Hepatocyte (in vitro differentiated cells): ENCODE measurements around the gene PYROXD2. TPM values are rescaled to one million over a fixed set of nuclear protein-coding genes. Genes with fewer than 3 reads are reported as not detected.

Source experiments
- DNase-seq: peaks from one replicate; pipeline ENCODE4 v3.0.0-alpha.2; 2016; ENCODE audit warnings: low spot score
- H2AFZ ChIP-seq: fragments of 200-600 bp; sonication (generic); 2 replicates; pipeline ENCODE4 v1.6.0; 2016; ENCODE audit warnings: antibody characterized with exemption, mild to moderate bottlenecking
- H3K27ac ChIP-seq: fragments of 200-600 bp; sonication (generic); 2 replicates; pipeline ENCODE4 v1.5.1; 2016; ENCODE audit warnings: mild to moderate bottlenecking
- H3K27me3 ChIP-seq: fragments of 200-600 bp; sonication (generic); 2 replicates; pipeline ENCODE4 v1.6.1; 2016
- H3K36me3 ChIP-seq: fragments of 200-600 bp; sonication (generic); replicated peaks from 2 replicates; pipeline ENCODE4 v1.5.1; 2016; ENCODE audit warnings: low read depth; ENCODE audit not compliant: insufficient read depth
- H3K4me1 ChIP-seq: fragments of 200-600 bp; sonication (generic); 2 replicates; pipeline ENCODE4 v1.5.1; 2016; ENCODE audit warnings: mild to moderate bottlenecking, moderate library complexity; ENCODE audit not compliant: insufficient read depth
- H3K4me2 ChIP-seq: fragments of 200-600 bp; sonication (generic); 2 replicates; pipeline ENCODE4 v1.6.0; 2016
- H3K4me3 ChIP-seq: fragments of 200-600 bp; sonication (generic); 2 replicates; pipeline ENCODE4 v1.5.1; 2016; ENCODE audit warnings: mild to moderate bottlenecking
- H3K79me2 ChIP-seq: fragments of 200-600 bp; sonication (generic); 2 replicates; pipeline ENCODE4 v1.6.0; 2017; ENCODE audit warnings: mild to moderate bottlenecking
- H3K9me2 ChIP-seq: fragments of 200-600 bp; sonication (generic); replicated peaks from 2 replicates; pipeline ENCODE4 v1.6.0; 2017; ENCODE audit warnings: mild to moderate bottlenecking; ENCODE audit not compliant: insufficient read depth
- H3K9me3 ChIP-seq: fragments of 200-600 bp; sonication (generic); 2 replicates; pipeline ENCODE4 v1.5.1; 2016; ENCODE audit warnings: low read depth, mild to moderate bottlenecking
- H4K20me1 ChIP-seq: fragments of 200-600 bp; sonication (generic); 2 replicates; pipeline ENCODE4 v1.6.0; 2016; ENCODE audit warnings: mild to moderate bottlenecking; ENCODE audit not compliant: insufficient read depth, poor library complexity, severe bottlenecking
- EZH2 ChIP-seq: fragments of 200-600 bp; sonication (generic); IDR thresholded peaks from 2 replicates; pipeline ENCODE4 v1.6.1; 2016; ENCODE audit warnings: antibody characterized with exemption, mild to moderate bottlenecking, borderline replicate concordance
- EZH2phosphoT487 ChIP-seq: fragments of 200-600 bp; sonication (generic); IDR thresholded peaks from one replicate; pipeline ENCODE4 v1.6.1; 2018; ENCODE audit warnings: antibody characterized with exemption, mild to moderate bottlenecking, low read depth, moderate library complexity; ENCODE audit not compliant: unreplicated experiment, severe bottlenecking
- WGBS: methylation state at CpG from one replicate; pipeline ENCODE4 v1.1.6; 2016; ENCODE audit warnings: low lambda C conversion rate; ENCODE audit errors: missing lambda C conversion rate; 5-methylcytosine and 5-hydroxymethylcytosine counted together
- polyA plus RNA-seq: library from polyadenylated mRNA; unstranded; fragments of >200 nt; fragmentation: Nextera tagmentation; extraction: Ambion mirVana; gene quantifications from 2 replicates; pipeline ENCODE4 v1.2.1, GENCODE V29; 2016
- total RNA-seq: library from RNA; depleted of rRNA; stranded (reverse); fragments of >200 nt; gene quantifications from 2 replicates; pipeline ENCODE4 v1.2.3, GENCODE V29; 2014
- TF ChIP-seq, protein P1 (sequence below): fragments of 200-600 bp; sonication (generic); IDR thresholded peaks from 2 replicates; pipeline ENCODE4 v1.5.1; 2016; ENCODE audit warnings: antibody characterized with exemption, mild to moderate bottlenecking; ENCODE audit not compliant: poor library complexity

Gene PYROXD2
- total and polyA plus RNA-seq, 2 experiments from 2014 or later, result 9.7 to 11.6 TPM

DNA sequence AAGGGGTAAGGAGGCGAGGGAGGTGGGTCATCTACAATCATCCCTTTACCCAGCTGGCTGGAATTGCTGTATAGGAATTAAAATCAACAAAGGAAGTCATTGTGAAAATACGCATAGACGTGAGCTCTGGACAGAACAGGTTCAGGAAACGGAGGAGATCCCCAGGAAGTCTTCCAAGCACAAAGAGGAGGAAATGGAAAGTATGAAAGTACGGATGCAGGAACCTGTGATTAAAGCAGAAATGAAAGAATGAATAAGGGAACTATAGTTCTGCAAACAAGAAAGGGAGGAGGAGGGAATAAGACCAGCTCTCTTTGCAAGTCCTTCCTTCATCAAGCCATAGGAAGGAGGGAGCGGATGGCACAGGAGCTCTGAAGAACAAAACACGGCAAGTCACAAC lies 61.8 kb downstream of the PYROXD2 start:
- Histone ChIP-seq H3K9me2 (no peaks in the 10 kb centered on the region), H3K79me2 (no peaks in the 10 kb centered on the region), H3K4me3 (no peak overlapping the region), H3K27me3 (no peaks in the 10 kb centered on the region), H2AFZ (no peak overlapping the region), H3K36me3 (no peaks in the 10 kb centered on the region), H3K4me1 (peaks cover 4% of the 10 kb centered on the region), H3K27ac (no peak overlapping the region), H3K4me2 (no peak overlapping the region), H3K9me3 (no peaks in the 10 kb centered on the region), H4K20me1 (no peaks in the 10 kb centered on the region)
- no peak for DNase-seq
- 70% methylated on average over 7 of the region's 7 CpGs for WGBS
- no peak for TF ChIP-seq EZH2
- TF ChIP-seq, protein P1, sequence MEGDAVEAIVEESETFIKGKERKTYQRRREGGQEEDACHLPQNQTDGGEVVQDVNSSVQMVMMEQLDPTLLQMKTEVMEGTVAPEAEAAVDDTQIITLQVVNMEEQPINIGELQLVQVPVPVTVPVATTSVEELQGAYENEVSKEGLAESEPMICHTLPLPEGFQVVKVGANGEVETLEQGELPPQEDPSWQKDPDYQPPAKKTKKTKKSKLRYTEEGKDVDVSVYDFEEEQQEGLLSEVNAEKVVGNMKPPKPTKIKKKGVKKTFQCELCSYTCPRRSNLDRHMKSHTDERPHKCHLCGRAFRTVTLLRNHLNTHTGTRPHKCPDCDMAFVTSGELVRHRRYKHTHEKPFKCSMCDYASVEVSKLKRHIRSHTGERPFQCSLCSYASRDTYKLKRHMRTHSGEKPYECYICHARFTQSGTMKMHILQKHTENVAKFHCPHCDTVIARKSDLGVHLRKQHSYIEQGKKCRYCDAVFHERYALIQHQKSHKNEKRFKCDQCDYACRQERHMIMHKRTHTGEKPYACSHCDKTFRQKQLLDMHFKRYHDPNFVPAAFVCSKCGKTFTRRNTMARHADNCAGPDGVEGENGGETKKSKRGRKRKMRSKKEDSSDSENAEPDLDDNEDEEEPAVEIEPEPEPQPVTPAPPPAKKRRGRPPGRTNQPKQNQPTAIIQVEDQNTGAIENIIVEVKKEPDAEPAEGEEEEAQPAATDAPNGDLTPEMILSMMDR, result no peak
- no peak for TF ChIP-seq EZH2phosphoT487

DNA sequence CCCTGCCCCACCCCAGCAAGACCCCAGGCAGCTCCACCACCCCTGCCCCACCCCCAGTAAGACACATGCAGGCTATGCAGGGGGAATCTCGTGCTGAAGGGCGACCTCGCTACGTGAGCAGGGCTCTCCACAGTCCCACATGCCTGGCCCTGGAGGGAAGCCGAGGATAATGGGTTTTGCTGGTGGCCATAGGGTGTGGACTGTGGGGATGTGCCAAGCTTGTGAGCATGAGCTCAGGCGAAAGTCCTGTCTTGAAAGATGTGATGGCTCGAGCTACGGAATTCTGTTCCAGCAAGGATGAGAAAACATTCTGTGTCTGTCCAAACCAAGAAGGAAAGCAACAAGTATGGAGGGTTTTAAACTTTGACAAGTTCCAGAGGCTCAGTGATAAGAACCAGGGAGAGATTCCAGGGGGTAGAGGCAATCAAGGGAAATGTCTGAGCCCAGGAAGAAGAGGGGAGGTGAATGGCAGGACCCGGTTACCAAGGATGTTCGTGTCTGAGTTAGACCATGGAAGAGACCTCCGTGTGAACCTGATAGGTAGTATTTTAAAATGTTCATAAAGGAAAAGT lies 63.1 kb downstream of the PYROXD2 start:
- H3K4me1 ChIP-seq, result peaks cover 4% of the 10 kb centered on the region
- H3K9me2 ChIP-seq, result no peaks in the 10 kb centered on the region
- H3K79me2 ChIP-seq, result no peaks in the 10 kb centered on the region
- no peak overlapping the region for H2AFZ ChIP-seq
- H3K4me3 ChIP-seq, result no peak overlapping the region
- H3K9me3 ChIP-seq, result no peaks in the 10 kb centered on the region
- no peak overlapping the region for H3K27ac ChIP-seq
- H3K4me2 ChIP-seq, result no peak overlapping the region
- no peaks in the 10 kb centered on the region for H3K27me3 ChIP-seq
- TF ChIP-seq EZH2 (no peak), EZH2phosphoT487 (no peak)
- TF ChIP-seq, protein P1, result no peak
- 64% methylated on average over 11 of the region's 11 CpGs for WGBS
- DNase-seq, result no peak
- H4K20me1 ChIP-seq, result no peaks in the 10 kb centered on the region
- no peaks in the 10 kb centered on the region for H3K36me3 ChIP-seq

DNA sequence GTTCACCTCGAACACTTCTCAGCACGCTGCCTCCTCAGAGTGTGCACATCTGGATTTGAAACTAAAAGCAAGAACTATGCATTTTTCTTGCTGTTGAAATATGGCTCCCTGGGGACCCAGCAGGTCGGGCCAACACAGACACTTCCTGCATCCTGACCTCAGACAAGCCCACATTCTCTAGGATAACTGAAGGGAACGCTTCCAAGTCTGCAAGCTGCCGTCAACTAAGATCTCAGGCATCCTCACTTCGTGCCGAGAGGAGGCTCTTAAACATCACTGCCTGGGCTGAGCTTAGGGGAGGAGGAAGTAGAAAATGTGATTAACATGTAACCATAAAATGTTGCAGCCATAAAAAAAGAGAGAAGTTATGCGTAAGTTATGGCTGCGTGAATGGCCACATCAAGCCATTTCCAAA lies 65.5 kb downstream of the PYROXD2 start:
- Histone ChIP-seq H4K20me1 (no peaks in the 10 kb centered on the region), H3K36me3 (no peaks in the 10 kb centered on the region), H3K4me1 (peaks cover 8% of the 10 kb centered on the region), H3K4me3 (no peak overlapping the region), H3K9me2 (no peaks in the 10 kb centered on the region), H3K27ac (peak overlapping the region; percentile 29), H3K9me3 (no peaks in the 10 kb centered on the region), H2AFZ (no peak overlapping the region), H3K27me3 (no peaks in the 10 kb centered on the region), H3K79me2 (no peaks in the 10 kb centered on the region), H3K4me2 (peak overlapping the region; percentile 25)
- DNase-seq, result peak; percentile 75
- no peak for TF ChIP-seq EZH2
- TF ChIP-seq, protein P1, result no peak
- WGBS, result 47% methylated on average over 9 of the region's 9 CpGs

DNA sequence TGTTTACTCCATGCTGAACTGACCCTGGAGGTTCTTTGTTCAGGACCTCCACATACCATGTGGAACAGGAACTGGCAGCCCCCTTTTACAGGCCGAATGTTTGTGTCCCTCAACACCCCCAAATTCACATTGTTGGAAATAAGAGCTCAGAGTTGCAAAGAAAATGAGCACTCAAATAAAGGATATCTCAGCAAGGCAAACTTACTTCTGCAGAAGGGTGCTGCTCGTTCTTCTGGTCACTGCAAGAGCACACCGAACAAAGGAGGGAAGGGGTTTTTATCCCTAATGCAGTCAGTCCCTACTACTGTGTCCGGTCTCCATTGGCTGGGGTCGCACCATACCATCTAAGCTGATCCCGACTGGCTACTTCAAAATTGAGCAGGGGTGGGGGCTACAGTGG lies 68.1 kb downstream of the PYROXD2 start:
- H2AFZ ChIP-seq, result no peak overlapping the region

More for the DNA sequence above, 68.1 kb downstream of the PYROXD2 start:
- Histone ChIP-seq H3K9me2 (no peaks in the 10 kb centered on the region), H3K27me3 (no peaks in the 10 kb centered on the region), H4K20me1 (no peaks in the 10 kb centered on the region), H3K4me1 (peaks cover 8% of the 10 kb centered on the region), H3K79me2 (no peaks in the 10 kb centered on the region), H3K4me2 (no peak overlapping the region), H3K4me3 (no peak overlapping the region), H3K9me3 (no peaks in the 10 kb centered on the region), H3K27ac (no peak overlapping the region), H3K36me3 (no peaks in the 10 kb centered on the region)
- TF ChIP-seq EZH2phosphoT487, result no peak
- TF ChIP-seq, protein P1, result no peak
- no peak for TF ChIP-seq EZH2
- DNase-seq, result no peak
- 62% methylated on average over 6 of the region's 6 CpGs for WGBS
